ENCODE data around the gene BAIAP2.

GRCh38 chr17:81102869-81103268 lies 67.9 kb downstream of the BAIAP2 start:
- TF ChIP-seq CTCF (IDR thresholded peaks at IDR 0.05) (no peak), POLR2A (IDR thresholded peaks at IDR 0.05) (no peak)
